GM20000 (cell line): Measurements from ENCODE around the gene FHOD1.

Experiments
- DNase-seq: peaks from one replicate; pipeline ENCODE4 v3.0.0; 2012; ENCODE audit warnings: low spot score
- CTCF ChIP-seq: IDR thresholded peaks from 2 replicates; pipeline ENCODE4 v1.5.1; 2012; ENCODE audit warnings: mild to moderate bottlenecking, control low read depth; ENCODE audit errors: extremely low read depth, missing control alignments

Gene FHOD1

GRCh38 chr16:67191995-67192681, 55.1 kb downstream of the FHOD1 start, which contains the start of gene E2F4:
Gene E2F4, plus strand, starts transcription at chr16:67192155. Its CDS starts 73 bp downstream, at chr16:67192228.
- TF ChIP-seq CTCF = no peak
- peak; percentile 98 for DNase-seq

DNA sequence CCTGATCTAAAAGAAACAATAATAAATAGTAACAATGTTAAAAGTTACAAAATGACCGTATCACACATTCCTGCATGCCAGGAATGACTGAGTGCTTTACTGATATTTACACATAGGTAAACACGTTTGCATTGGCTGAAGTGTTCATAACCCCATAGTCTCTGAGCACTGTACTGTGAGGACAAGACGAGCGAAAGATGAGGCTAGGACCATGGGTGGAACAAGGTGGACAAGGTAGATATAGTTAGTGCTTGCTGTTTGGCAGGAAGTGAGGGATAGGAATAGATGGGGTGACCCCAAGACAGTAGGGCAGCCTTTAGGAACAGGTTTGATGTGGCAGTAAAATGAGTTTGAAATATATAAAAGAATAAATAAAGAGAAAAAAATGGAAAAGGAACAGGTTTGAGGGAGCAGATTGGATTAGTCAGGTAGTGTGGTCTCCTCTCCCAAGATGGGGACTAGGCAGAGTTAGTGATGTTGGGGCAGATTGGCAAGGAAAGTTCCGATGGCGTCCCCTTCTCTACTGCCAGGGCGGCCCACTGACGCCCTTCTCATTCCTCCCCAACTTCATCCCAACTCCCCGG, 55.8 kb downstream of the FHOD1 start:
- DNase-seq = no peak
- TF ChIP-seq CTCF = no peak

GRCh38 chr16:67190448-67191399, 56.6 kb downstream of the FHOD1 start:
- no peak for DNase-seq
- TF ChIP-seq CTCF = no peak

- no peak for TF ChIP-seq CTCF
- no peak for DNase-seq
Measured at GRCh38 chr16:67190041-67190440, 57.2 kb downstream of the FHOD1 start, which contains the start of gene EXOC3L1. Gene EXOC3L1, minus strand, starts transcription at chr16:67190136. Its CDS starts 460 bp downstream, at chr16:67189676.

- no peak for TF ChIP-seq CTCF
- DNase-seq = no peak
Measured at GRCh38 chr16:67188798-67189197, 58.5 kb downstream of the FHOD1 start.

- DNase-seq = no peak
- TF ChIP-seq CTCF = no peak
Measured at GRCh38 chr16:67188323-67188722, 59.0 kb downstream of the FHOD1 start.
